PC-3 (cell line): Measurements from ENCODE around the gene DOCK10. TPM values are rescaled to one million over a fixed set of nuclear protein-coding genes. Genes with fewer than 3 reads are reported as not detected.
A peak's percentile ranks its signal among the peaks of the same experiment; 100 is the strongest.

Experiments
- ATAC-seq: fragments of 200-7000 bp; cut with Tn5 transposase; 2 replicates; pipeline ENCODE4 v1.9.1; 2020; ENCODE audit warnings: mild to moderate bottlenecking, moderate library complexity
- BruUV-seq: library from RNA; stranded (reverse); fragments of 400-500 nt; replicated peaks from 2 replicates; lab custom pipeline; 2021; lab: Mats Ljungman, UMichigan
- CTCF ChIA-PET: fragments of 300-600 bp; sonication (Branson Sonifier 250); formaldehyde crosslinking; loops from one replicate; lab custom pipeline; 2022; ENCODE audit warnings: antibody characterized with exemption; lab: Charles Lee
- POLR2A ChIA-PET: fragments of 300-600 bp; sonication (Branson Sonifier 250); formaldehyde crosslinking; loops from one replicate; lab custom pipeline; 2022; ENCODE audit warnings: antibody characterized with exemption; ENCODE audit not compliant: unreplicated experiment; lab: Charles Lee
- DNase-seq: peaks from one replicate; pipeline ENCODE4 v3.0.0-alpha.2; 2015
- H2AFZ ChIP-seq: fragments of 300-600 bp; sonication (generic); 2 replicates; pipeline ENCODE4 v1.6.0; 2016; ENCODE audit warnings: antibody characterized with exemption, low read length
- H3F3A ChIP-seq: fragments of 300-600 bp; sonication (generic); one replicate; pipeline ENCODE4 v1.6.0; 2017; ENCODE audit warnings: antibody characterized with exemption, low read length, control low read depth, mild to moderate bottlenecking; ENCODE audit not compliant: unreplicated experiment
- H3K27ac ChIP-seq: fragments of 300-600 bp; sonication (generic); 2 replicates; pipeline ENCODE4 v1.5.1; 2016; ENCODE audit warnings: mild to moderate bottlenecking, low read length
- H3K27me3 ChIP-seq: fragments of 300-600 bp; sonication (generic); 2 replicates; pipeline ENCODE4 v1.6.1; 2016; ENCODE audit warnings: low read length, mixed read lengths
- H3K36me3 ChIP-seq: fragments of 300-600 bp; sonication (generic); 2 replicates; pipeline ENCODE4 v1.6.1; 2016; ENCODE audit warnings: low read depth, mixed run types, low read length, mixed read lengths
- H3K4me1 ChIP-seq: fragments of 300-600 bp; sonication (generic); 2 replicates; pipeline ENCODE4 v1.5.1; 2016; ENCODE audit warnings: low read length; ENCODE audit not compliant: insufficient read depth
- H3K4me2 ChIP-seq: fragments of 300-600 bp; sonication (generic); 2 replicates; pipeline ENCODE4 v1.6.0; 2016; ENCODE audit warnings: low read length
- H3K4me3 ChIP-seq: fragments of 300-600 bp; sonication (generic); 2 replicates; pipeline ENCODE4 v1.5.1; 2016; ENCODE audit warnings: mild to moderate bottlenecking, low read length, mixed read lengths
- H3K79me2 ChIP-seq: fragments of 300-600 bp; sonication (generic); 2 replicates; pipeline ENCODE4 v1.6.1; 2017; ENCODE audit warnings: low read length, mixed read lengths
- H3K9ac ChIP-seq: fragments of 300-600 bp; sonication (generic); 2 replicates; pipeline ENCODE4 v1.6.0; 2016; ENCODE audit warnings: mild to moderate bottlenecking, low read length
- H3K9me2 ChIP-seq: fragments of 300-600 bp; sonication (generic); replicated peaks from 2 replicates; pipeline ENCODE4 v1.6.1; 2016; ENCODE audit warnings: mixed run types, low read length, mixed read lengths
- H3K9me3 ChIP-seq: fragments of 300-600 bp; sonication (generic); 2 replicates; pipeline ENCODE4 v1.6.1; 2016; ENCODE audit warnings: low read length, mixed read lengths
- H4K20me1 ChIP-seq: fragments of 300-600 bp; sonication (generic); 2 replicates; pipeline ENCODE4 v1.6.1; 2016; ENCODE audit warnings: low read length, mixed read lengths
- EZH2 ChIP-seq: fragments of 300-600 bp; sonication (generic); IDR thresholded peaks from one replicate; pipeline ENCODE4 v1.6.1; 2017; ENCODE audit warnings: antibody characterized with exemption, mild to moderate bottlenecking, low read length; ENCODE audit not compliant: unreplicated experiment
- EZH2phosphoT487 ChIP-seq: fragments of 300-600 bp; sonication (generic); IDR thresholded peaks from 2 replicates; pipeline ENCODE4 v1.6.1; 2018; ENCODE audit warnings: mild to moderate bottlenecking, antibody characterized with exemption, low read length, borderline replicate concordance
- intact Hi-C: fragments of 100-400 bp; cut with micrococcal nuclease; formaldehyde crosslinking; loops from 2 replicates; pipeline ENCODE4 v1.9.0; 2023
- total RNA-seq: library from RNA; depleted of rRNA; stranded (reverse); fragments of >200 nt; gene quantifications from 2 replicates; pipeline ENCODE4 v1.2.3, GENCODE V29; 2014
- TF ChIP-seq, protein P1 (sequence below): fragments of 300-600 bp; sonication (generic); conservative IDR thresholded peaks from 2 replicates; pipeline ENCODE4 v1.5.1; 2017; ENCODE audit warnings: antibody characterized with exemption, low read depth, mild to moderate bottlenecking, low read length

DOCK10 gene
- total RNA-seq, 1 experiment from 2014 or later = 23.1 TPM

GRCh38 chr2:225042800-225043167, 516 bp upstream of the DOCK10 start:
- H3K9me3 ChIP-seq = no peaks in the 10 kb centered on the region
- intact Hi-C loops = loop anchor here (5.0 kb wide), 1 partner anchor 60 kb away; no protein-coding TSS in a partner anchor
- H4K20me1 ChIP-seq = no peaks in the 10 kb centered on the region
- ATAC-seq (no peak), DNase-seq (no peak)
- no peaks in the 10 kb centered on the region for H3K36me3 ChIP-seq
- H3K4me3 ChIP-seq = peak overlapping the region; percentile 86
- no peaks in the 10 kb centered on the region for H3K9me2 ChIP-seq
- H3K4me2 ChIP-seq = peak overlapping the region; percentile 92
- ChIA-PET CTCF (interaction anchor here (0.6 kb wide), 1 partner anchor 112 kb away, joined by 9 read pairs; no protein-coding TSS in a partner anchor), POLR2A (interaction anchor here (0.5 to 1.2 kb wide), 2 partner anchors 29 to 57 kb away, joined by 10 to 12 read pairs; no protein-coding TSS in a partner anchor)
- BruUV-seq = no TSS peak
- TF ChIP-seq EZH2 (no peak), EZH2phosphoT487 (no peak)
- TF ChIP-seq, protein P1, sequence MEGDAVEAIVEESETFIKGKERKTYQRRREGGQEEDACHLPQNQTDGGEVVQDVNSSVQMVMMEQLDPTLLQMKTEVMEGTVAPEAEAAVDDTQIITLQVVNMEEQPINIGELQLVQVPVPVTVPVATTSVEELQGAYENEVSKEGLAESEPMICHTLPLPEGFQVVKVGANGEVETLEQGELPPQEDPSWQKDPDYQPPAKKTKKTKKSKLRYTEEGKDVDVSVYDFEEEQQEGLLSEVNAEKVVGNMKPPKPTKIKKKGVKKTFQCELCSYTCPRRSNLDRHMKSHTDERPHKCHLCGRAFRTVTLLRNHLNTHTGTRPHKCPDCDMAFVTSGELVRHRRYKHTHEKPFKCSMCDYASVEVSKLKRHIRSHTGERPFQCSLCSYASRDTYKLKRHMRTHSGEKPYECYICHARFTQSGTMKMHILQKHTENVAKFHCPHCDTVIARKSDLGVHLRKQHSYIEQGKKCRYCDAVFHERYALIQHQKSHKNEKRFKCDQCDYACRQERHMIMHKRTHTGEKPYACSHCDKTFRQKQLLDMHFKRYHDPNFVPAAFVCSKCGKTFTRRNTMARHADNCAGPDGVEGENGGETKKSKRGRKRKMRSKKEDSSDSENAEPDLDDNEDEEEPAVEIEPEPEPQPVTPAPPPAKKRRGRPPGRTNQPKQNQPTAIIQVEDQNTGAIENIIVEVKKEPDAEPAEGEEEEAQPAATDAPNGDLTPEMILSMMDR = no peak
- peak overlapping the region; percentile 93 for H2AFZ ChIP-seq
- H3K27ac ChIP-seq = no peak overlapping the region
- no peaks in the 10 kb centered on the region for H3F3A ChIP-seq
- peaks cover 44% of the 10 kb centered on the region for H3K79me2 ChIP-seq
- no peaks in the 10 kb centered on the region for H3K27me3 ChIP-seq
- no peak overlapping the region; the same call in 1 of the 2 replicates for H3K9ac ChIP-seq
- peaks cover 10% of the 10 kb centered on the region; the same call in 1 of the 2 replicates for H3K4me1 ChIP-seq

GRCh38 chr2:225041207-225041850, 939 bp downstream of the DOCK10 start:
- no TSS peak for BruUV-seq
- Histone ChIP-seq H3K4me1 (peaks cover 10% of the 10 kb centered on the region; the same call in 1 of the 2 replicates), H3K27me3 (no peaks in the 10 kb centered on the region), H3K4me3 (peak overlapping the region; percentile 86), H3F3A (no peaks in the 10 kb centered on the region), H3K27ac (peak overlapping the region; percentile 7), H2AFZ (peak overlapping the region; percentile 93), H3K9ac (peak overlapping the region; percentile 40), H3K36me3 (no peaks in the 10 kb centered on the region), H3K79me2 (peaks cover 59% of the 10 kb centered on the region), H3K9me2 (no peaks in the 10 kb centered on the region), H3K9me3 (no peaks in the 10 kb centered on the region), H4K20me1 (no peaks in the 10 kb centered on the region), H3K4me2 (peak overlapping the region; percentile 92)
- ChIA-PET CTCF (interaction anchor here (0.6 kb wide), 1 partner anchor 1071 kb away, joined by 13 read pairs; no protein-coding TSS in a partner anchor), POLR2A (no interaction called here)
- TF ChIP-seq EZH2 = no peak
- ATAC-seq (peak; percentile 59), DNase-seq (peak; percentile 44)
- intact Hi-C loops = loop anchor here (1.0 to 5.0 kb wide), 3 partner anchors 31 to 79 kb away; no protein-coding TSS in a partner anchor

DNA sequence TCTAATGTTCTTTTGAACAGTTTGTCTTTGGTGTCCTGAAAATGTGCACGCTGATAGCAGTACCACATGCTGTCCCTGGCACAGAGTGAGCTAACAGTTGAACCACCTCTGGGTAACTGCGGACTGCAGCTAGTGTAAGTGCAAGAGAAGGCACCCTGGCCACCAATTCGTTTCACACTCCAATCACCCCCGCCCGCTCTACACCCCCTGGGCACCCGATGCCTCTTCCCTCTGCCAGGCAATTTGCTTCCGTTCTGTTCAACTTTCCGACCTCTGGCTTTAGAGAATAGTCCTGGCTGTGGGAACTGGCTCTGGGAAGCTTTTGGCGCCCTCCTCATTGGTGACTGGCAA, 1.4 kb downstream of the DOCK10 start:
- no peaks in the 10 kb centered on the region for H3K27me3 ChIP-seq
- no peaks in the 10 kb centered on the region for H3K9me3 ChIP-seq
- H4K20me1 ChIP-seq = no peaks in the 10 kb centered on the region
- H3K9me2 ChIP-seq = no peaks in the 10 kb centered on the region
- H3K4me3 ChIP-seq = peak overlapping the region; percentile 86
- ChIA-PET POLR2A (no interaction called here), CTCF (no interaction called here)
- no peak overlapping the region; the same call in 1 of the 2 replicates for H3K27ac ChIP-seq
- TF ChIP-seq EZH2phosphoT487 (no peak), EZH2 (no peak)
- TF ChIP-seq, protein P1 = no peak
- peak overlapping the region; percentile 40 for H3K9ac ChIP-seq
- H3K4me1 ChIP-seq = peaks cover 10% of the 10 kb centered on the region; the same call in 1 of the 2 replicates
- DNase-seq = peak; percentile 13
- peak overlapping the region; percentile 93 for H2AFZ ChIP-seq
- no peaks in the 10 kb centered on the region for H3K36me3 ChIP-seq
- peaks cover 64% of the 10 kb centered on the region for H3K79me2 ChIP-seq
- TSS peak; percentile 35 for BruUV-seq
- no peaks in the 10 kb centered on the region for H3F3A ChIP-seq
- intact Hi-C loops = loop anchor here (1.0 to 5.0 kb wide), 3 partner anchors 31 to 80 kb away; no protein-coding TSS in a partner anchor
- peak overlapping the region; percentile 92 for H3K4me2 ChIP-seq
- peak; percentile 52 for ATAC-seq
